KMS-11 (cell line): ENCODE data around the gene HMGXB4.

Source experiments
- H2AFZ ChIP-seq: fragments of 200-600 bp; sonication (generic); 2 replicates; pipeline ENCODE4 v1.6.1; 2016; ENCODE audit warnings: antibody characterized with exemption, mixed run types, low read depth
- H3K27ac ChIP-seq: fragments of 200-600 bp; sonication (generic); 2 replicates; pipeline ENCODE4 v1.6.1; 2016; ENCODE audit warnings: mild to moderate bottlenecking, mixed run types
- H3K27me3 ChIP-seq: fragments of 200-600 bp; sonication (generic); 2 replicates; pipeline ENCODE4 v1.6.1; 2017; ENCODE audit warnings: mild to moderate bottlenecking, low read depth, mixed run types, moderate library complexity; ENCODE audit not compliant: insufficient read depth
- H3K36me3 ChIP-seq: fragments of 200-600 bp; sonication (generic); 2 replicates; pipeline ENCODE4 v1.6.1; 2017; ENCODE audit warnings: mild to moderate bottlenecking, mixed run types; ENCODE audit not compliant: insufficient read depth
- H3K4me1 ChIP-seq: fragments of 200-600 bp; sonication (generic); 2 replicates; pipeline ENCODE4 v1.6.1; 2016; ENCODE audit warnings: mild to moderate bottlenecking, low read depth, mixed run types; ENCODE audit not compliant: poor library complexity, severe bottlenecking
- H3K4me2 ChIP-seq: fragments of 200-600 bp; sonication (generic); 2 replicates; pipeline ENCODE4 v1.7.0; 2016; ENCODE audit warnings: mild to moderate bottlenecking, mixed run types
- H3K4me3 ChIP-seq: fragments of 200-600 bp; sonication (generic); IDR thresholded peaks from 2 replicates; pipeline ENCODE4 v1.6.1; 2017; ENCODE audit warnings: low read depth, low read length, mixed read lengths; ENCODE audit not compliant: insufficient read depth
- H3K79me2 ChIP-seq: fragments of 200-600 bp; sonication (generic); 2 replicates; pipeline ENCODE4 v1.6.1; 2016; ENCODE audit warnings: low read depth, mixed run types; ENCODE audit not compliant: insufficient read depth
- H3K9ac ChIP-seq: fragments of 200-600 bp; sonication (generic); 2 replicates; pipeline ENCODE4 v1.6.1; 2016; ENCODE audit warnings: mild to moderate bottlenecking, mixed run types
- H4K20me1 ChIP-seq: fragments of 200-600 bp; sonication (generic); 2 replicates; pipeline ENCODE4 v1.6.1; 2016; ENCODE audit warnings: mild to moderate bottlenecking, mixed run types; ENCODE audit not compliant: insufficient read depth
- CTCF ChIP-seq: fragments of 200-600 bp; sonication (generic); conservative IDR thresholded peaks from 2 replicates; pipeline ENCODE4 v1.6.1; 2017; ENCODE audit warnings: low read depth, mild to moderate bottlenecking, antibody characterized with exemption, low read length, moderate library complexity, mixed read lengths

HMGXB4 gene

DNA sequence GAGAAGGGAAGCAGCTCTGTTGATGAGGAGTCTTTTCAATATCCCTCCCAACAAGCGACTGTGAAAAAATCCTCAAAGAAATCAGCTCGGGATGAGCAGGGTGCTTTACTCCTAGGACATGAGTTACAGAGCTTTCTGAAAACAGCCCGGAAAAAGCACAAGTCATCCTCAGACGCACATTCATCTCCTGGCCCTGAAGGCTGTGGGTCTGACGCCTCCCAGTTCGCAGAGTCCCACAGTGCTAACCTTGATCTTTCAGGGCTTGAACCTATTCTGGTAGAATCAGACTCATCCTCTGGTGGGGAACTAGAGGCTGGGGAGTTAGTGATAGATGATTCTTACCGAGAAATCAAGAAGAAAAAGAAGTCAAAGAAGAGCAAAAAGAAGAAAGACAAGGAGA lies 7.7 kb downstream of the HMGXB4 start:
- Histone ChIP-seq H3K4me1 (no peaks in the 10 kb centered on the region), H4K20me1 (no peaks in the 10 kb centered on the region), H3K27me3 (no peaks in the 10 kb centered on the region), H3K9ac (no peak overlapping the region), H3K27ac (no peak overlapping the region), H3K4me2 (no peak overlapping the region), H3K4me3 (no peak overlapping the region), H3K79me2 (peaks cover under 1% of the 10 kb centered on the region; the same call in 1 of the 2 replicates), H3K36me3 (no peaks in the 10 kb centered on the region; the same call in 1 of the 2 replicates), H2AFZ (no peak overlapping the region)
- TF ChIP-seq CTCF: no peak

DNA sequence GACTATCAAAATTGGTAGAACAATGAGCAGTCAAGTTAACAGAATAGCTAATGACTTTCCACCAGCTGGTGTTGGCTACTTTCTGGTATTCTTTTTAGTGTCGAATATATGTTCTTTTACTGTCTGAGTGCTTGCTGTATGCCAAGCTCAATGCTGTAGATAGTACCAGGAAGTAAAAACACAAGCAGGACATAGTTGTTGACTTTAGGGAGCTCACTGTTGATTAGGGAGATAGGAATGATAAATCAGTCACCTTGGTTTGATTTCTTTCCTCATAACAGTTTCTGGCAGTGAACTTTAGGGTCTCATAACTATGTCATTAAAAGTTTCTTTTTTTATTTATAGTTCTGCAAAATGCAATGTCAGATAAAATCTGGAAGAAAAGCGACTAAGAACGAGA lies 9.0 kb downstream of the HMGXB4 start:
- no peak overlapping the region for H2AFZ ChIP-seq
- no peaks in the 10 kb centered on the region; the same call in 1 of the 2 replicates for H3K36me3 ChIP-seq
- H3K4me2 ChIP-seq: no peak overlapping the region
- H4K20me1 ChIP-seq: no peaks in the 10 kb centered on the region
- H3K79me2 ChIP-seq: no peaks in the 10 kb centered on the region
- no peak overlapping the region for H3K4me3 ChIP-seq
- H3K27ac ChIP-seq: no peak overlapping the region
- H3K4me1 ChIP-seq: no peaks in the 10 kb centered on the region
- H3K27me3 ChIP-seq: no peaks in the 10 kb centered on the region
- TF ChIP-seq CTCF: no peak
- H3K9ac ChIP-seq: no peak overlapping the region

DNA sequence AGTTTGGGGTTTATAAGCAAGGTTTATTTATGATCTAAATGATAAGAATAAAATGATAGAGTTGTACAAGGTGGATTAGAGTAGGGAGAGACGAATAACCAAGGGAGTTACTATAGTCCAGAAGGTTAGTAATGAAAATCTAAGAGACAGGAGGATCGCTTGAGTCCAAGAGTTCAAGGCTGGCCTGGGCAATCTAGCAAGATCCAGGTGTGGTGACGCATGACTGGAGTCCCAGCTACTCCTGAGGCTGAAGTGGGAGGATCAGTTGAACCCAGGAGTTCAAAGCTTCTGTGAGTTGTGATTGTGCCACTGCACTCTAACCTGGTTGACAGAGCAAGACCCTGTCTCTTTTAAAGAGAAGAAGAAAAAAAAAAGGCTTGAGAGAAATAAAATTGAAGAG lies 12.3 kb downstream of the HMGXB4 start:
- Histone ChIP-seq H3K27ac (no peak overlapping the region), H3K27me3 (no peaks in the 10 kb centered on the region), H3K4me3 (no peak overlapping the region), H3K4me1 (no peaks in the 10 kb centered on the region), H3K4me2 (no peak overlapping the region), H2AFZ (no peak overlapping the region), H3K36me3 (no peaks in the 10 kb centered on the region; the same call in 1 of the 2 replicates), H3K79me2 (no peaks in the 10 kb centered on the region), H4K20me1 (no peaks in the 10 kb centered on the region), H3K9ac (no peak overlapping the region)
- no peak for TF ChIP-seq CTCF

DNA sequence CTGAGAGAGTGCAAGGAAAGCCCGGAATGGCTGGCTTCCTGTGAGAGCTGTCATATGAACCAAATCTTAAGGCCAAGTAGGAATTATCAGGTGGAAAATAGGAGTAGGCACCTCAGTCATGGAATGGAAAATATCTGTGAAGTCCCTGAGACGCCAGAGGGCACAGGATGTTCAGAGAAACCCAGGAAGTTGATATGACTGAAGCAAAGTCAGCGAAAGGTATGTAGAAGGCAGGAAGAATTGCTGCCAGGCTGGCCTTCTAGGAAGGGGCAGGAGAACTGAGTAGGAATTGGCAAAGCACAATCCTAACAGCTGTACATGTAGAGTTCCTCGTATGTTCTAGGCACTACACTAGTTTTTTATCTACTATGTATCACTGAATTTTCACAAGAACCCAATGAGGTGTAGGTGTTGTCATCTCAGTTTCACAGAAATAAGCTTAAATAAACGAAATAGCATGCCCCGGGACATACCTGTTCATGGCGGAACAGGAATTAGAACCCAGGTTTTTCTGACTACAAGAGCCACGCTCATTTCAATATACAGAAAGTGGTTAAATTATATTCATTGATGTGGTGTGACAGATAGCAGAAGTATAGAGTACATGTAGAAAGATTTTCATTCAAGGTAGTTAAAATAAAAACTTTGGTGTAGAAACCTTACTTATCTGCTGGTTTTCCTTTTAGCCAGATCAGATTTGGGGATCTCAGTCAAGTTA lies 17.0 kb downstream of the HMGXB4 start:
- Histone ChIP-seq H3K4me3 (no peak overlapping the region), H3K27me3 (no peaks in the 10 kb centered on the region), H3K79me2 (no peaks in the 10 kb centered on the region), H3K4me1 (no peaks in the 10 kb centered on the region), H3K4me2 (no peak overlapping the region), H4K20me1 (no peaks in the 10 kb centered on the region), H3K27ac (no peak overlapping the region), H3K9ac (no peak overlapping the region), H3K36me3 (no peaks in the 10 kb centered on the region), H2AFZ (no peak overlapping the region)
- TF ChIP-seq CTCF: no peak
